ENCODE data around the gene COL6A3.
"Not testable (repeated sequence)": the region's sequence is repeated elsewhere in the genome, so short reads cannot be mapped to it uniquely, and the experiment has no call there.

The COL6A3 gene

DNA sequence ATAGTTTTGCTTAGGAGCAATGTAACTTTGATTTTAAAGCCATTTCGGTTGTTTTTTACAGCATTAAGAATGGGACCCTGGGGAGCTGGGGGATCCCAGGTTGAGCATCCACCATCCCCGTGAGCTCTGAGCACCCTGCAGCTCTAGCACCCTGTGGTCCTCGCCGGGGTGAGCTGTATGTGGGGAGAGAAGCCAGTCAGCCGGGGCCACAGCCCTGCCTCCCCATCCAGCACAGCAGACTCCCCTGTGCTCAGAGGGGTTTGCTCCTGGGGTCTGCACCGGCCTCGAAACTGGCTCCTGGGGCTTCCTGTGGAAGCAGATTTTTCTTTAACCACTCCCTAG lies 1.3 kb downstream of the COL6A3 start:
- DNase-seq, result no peak

GRCh38 chr2:237411683-237412423 lies 2.1 kb downstream of the COL6A3 start:
- DNase-seq, result no peak

- no peak for DNase-seq
Observed at GRCh38 chr2:237411092-237411601, 2.8 kb downstream of the COL6A3 start.

- not testable (repeated sequence) for DNase-seq
Observed at GRCh38 chr2:237409263-237409662, 4.7 kb downstream of the COL6A3 start.

GRCh38 chr2:237408335-237409000 lies 5.5 kb downstream of the COL6A3 start:
- no peak for DNase-seq

GRCh38 chr2:237407700-237408099 lies 6.3 kb downstream of the COL6A3 start:
- DNase-seq, result no peak

DNA sequence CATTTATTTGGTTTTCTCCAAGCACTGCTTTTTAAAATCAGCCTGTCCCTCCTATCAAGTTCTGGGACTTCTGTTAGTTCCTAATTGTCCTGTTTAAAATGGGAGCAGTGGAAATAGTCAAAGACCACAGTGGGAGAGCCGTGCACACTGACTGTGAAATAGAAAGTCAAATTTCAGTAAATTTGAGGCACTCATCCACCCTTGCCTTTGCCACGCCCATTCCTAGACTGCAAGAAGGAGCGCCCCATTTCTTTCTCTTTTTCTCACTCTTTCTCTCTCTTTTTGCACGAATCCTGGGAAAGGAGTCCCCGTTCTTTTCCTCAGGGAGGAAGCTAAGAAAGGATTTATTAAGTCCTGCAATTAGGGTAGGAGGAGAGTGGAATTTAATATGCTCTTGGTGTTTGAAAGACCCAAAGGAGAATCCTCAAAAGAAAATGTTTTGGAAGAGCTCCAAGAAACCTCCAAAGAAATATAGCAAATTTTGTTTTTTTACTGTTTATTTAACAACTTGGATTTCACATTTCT lies 7.5 kb downstream of the COL6A3 start:
- DNase-seq, result no peak

GRCh38 chr2:237405605-237406004 lies 8.4 kb downstream of the COL6A3 start:
- no peak for DNase-seq

DNA sequence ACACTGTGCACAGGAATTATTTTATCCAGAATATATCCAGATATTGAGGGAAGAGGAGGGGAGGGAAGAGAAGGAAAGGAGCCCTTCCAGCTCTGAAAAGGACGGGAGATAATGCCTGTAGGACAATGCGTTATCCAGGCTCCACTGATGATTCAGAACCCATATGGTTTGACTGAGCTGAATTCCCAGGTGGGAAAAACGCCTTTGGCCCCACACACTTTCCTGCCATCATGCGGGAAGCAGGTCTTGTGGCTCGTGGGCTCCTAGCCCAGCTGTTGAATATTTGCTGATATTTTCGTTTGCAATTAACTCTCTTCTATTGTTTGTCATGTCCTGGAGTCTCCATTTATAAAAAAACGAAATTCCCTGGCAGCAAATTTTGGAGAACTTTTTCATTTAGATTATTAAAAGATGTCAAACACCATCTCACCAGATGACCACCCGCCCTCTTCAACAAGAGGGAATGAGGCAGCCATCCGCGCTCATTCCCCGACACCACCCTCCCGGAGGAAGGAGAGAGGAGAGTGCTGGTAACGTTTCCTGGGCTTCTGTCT lies 8.9 kb downstream of the COL6A3 start:
- no peak for DNase-seq

- DNase-seq, result no peak
Observed at GRCh38 chr2:237404413-237404812, 9.6 kb downstream of the COL6A3 start.

DNA sequence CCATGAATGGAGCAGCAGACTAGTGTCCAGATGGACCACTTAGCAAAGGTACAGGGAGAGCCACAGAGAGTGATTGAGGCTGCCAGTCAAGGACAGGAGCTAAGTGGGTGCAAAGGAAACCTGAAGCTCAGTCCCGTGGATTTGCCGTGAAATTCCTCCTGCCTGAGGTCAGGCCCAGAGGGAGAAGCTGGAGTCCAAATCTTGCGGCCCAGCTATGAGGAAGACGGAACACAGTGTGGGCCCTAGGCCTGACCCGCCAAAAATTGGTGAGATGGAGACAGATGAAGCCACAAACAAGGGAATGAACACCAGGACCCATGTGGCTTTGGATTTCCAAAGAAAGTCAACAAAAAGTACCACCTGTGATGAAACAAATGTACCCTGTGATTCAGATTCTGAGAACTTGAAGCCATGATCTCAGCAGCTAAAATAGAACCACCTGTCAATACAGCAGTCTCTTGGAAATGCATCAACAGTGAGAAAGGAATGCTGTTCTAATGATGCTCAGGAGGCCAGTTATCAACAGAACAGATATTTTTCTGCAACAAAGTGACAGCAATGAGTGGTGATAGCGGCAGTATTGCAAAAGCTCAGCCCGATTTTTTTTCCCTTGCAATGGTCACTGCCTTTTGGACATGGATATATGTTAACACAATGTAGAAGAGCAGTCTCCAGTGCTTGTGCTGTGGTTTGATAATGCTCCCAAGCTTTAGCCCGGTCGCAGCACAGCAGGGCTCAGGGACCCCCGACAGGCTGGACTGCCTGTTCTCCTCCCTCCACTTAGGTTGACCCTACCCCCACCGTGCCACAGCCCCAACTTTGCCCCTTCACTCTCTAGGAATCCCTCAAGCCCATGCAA lies 10.7 kb downstream of the COL6A3 start:
- no peak for DNase-seq

- no peak for DNase-seq
Observed at GRCh38 chr2:237400199-237400598, 13.8 kb downstream of the COL6A3 start.

DNA sequence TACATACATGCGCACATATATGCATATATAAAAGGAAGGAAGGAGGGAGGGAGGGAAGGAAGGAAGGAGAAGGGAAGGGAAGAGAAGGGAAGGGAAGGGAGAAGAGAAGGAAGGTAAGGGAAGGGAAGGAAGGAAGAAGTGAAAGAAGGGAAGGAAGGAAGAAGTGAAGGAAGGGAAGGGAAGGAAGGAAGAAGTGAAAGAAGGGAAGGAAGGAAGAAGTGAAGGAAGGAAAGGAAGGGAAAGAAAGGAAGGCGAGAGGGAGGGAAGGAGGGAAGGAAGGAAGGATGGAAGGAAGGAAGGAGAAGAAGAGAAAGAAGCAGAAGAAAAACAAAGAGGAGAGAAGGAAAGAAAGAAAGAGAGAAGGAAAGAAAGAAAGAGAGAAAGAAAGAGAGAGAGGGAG lies 16.9 kb downstream of the COL6A3 start:
- DNase-seq, result no peak

DNA sequence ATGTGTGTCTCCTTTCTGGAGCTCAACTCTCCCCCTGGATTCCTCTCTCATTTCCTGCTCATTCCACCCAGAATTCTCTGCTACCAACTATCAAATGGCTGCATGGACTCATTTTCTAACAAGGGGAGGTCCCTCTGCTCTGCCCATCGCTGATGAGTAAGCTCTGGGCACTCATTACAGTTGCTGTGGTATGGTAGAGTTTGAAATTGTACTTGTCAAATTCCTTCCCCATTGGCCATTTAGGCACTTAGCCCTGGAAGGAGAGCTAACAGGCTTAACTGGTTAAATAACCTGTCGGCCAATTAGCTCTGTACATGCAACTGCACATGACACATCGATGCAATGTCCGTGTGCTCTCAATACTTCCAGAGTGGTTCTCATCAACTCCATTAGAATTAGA lies 20.4 kb downstream of the COL6A3 start:
- no peak for DNase-seq

DNA sequence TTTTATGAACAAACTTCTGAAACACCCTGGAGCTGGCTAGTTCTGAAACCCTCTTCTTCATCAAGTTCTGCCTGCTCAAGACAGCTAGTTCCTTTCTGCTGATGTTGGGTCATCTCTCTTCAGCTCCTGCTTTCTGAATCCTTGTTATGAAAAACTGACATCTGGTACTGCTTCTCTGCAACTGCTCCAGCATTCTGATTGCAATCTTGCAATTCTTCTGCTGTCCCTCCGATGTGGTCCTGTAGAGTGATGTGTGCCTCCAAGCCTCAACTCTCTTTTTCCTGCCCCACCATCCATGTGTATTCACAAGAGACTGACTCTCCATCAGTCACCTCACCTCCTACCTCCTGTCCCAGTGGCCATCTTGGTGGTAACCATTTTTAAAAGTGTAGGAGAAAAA lies 21.8 kb downstream of the COL6A3 start:
- no peak for DNase-seq

GRCh38 chr2:237391140-237391539 lies 22.8 kb downstream of the COL6A3 start:
- DNase-seq, result no peak

- DNase-seq, result no peak
Observed at GRCh38 chr2:237390235-237390634, 23.7 kb downstream of the COL6A3 start.

GRCh38 chr2:237389831-237390230 lies 24.1 kb downstream of the COL6A3 start:
- DNase-seq, result no peak

DNA sequence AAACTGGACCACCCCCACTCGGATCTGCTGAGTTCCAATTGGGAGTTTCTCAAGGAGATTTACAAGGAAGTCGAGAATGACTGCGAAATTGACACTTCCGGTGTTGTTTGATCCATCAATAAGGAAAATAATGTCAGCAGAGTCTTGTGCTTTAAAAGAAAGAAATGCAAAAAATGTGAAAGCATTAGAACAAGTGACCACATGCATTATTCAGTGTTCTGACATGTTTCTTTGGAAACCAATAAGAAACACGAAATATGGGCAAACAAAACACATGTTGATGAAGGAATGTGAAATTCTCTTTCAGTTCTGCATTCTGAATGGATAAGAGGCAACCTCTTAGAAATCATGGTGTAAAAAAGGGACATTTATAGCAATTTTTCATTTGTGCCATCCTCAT lies 25.9 kb downstream of the COL6A3 start:
- no peak for DNase-seq

DNA sequence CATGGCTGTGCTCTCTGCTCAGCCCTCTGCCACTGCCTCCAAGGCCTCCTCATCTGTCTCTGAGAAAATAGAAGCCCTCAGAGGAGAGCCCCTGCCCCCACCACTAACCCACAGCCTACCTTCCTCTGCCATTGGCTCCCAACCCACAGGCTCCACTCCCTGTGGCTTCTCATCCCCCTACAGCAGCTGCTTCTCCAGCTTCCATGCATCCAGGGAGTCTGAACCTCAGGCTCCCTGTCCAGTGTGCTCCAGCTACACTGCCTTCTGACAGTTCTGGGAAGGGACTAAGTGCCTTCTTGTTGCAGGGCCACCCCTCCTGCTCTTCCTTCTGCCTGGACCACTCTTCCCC lies 29.3 kb downstream of the COL6A3 start:
- no peak for DNase-seq

GRCh38 chr2:237383991-237384671 lies 29.8 kb downstream of the COL6A3 start:
- DNase-seq, result no peak

- DNase-seq, result no peak
Observed at GRCh38 chr2:237380768-237381167, 33.2 kb downstream of the COL6A3 start.

DNA sequence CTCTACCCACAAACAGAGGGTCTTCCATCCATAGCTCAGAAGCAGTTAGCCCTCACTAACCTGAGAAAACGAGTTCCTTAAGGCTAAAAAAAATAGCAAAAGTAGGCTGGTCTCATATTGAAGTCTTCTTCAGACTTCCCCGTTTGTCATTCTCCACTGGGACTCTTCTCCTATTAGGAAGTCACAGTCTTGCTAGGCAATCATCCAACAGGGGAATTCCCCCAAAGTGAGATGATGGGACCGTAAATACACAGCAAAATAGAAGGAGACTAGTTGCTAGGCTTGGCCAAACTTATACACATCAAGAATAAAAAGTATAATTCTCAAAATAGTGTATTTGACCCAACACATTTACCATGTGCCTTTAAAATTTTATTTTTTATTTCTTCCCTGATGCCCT lies 34.3 kb downstream of the COL6A3 start:
- no peak for DNase-seq
